ENCODE results near the gene AHCTF1. TPM values are rescaled to one million over a fixed set of nuclear protein-coding genes. Genes with fewer than 3 reads are reported as not detected.

The AHCTF1 gene
- total RNA-seq, 1 experiment from 2014 or later, result 44.3 TPM

GRCh38 chr1:246906833-246907232 is 24.9 kb downstream of the AHCTF1 start:
- no peak overlapping the region for H2BK20ac ChIP-seq (ENCODE audit: low read depth, low read length, poor library complexity, severe bottlenecking)
- H3K36me3 Mint-ChIP-seq (ENCODE audit: insufficient read depth in 1 of 3, low read depth in 3 of 3), result peaks cover 43 to 71% (median 67%) of the 10 kb centered on the region in 3 experiments
- no peaks in the 10 kb centered on the region for H3K4me1 Mint-ChIP-seq
- no peak for DNase-seq
- H3K4me2 ChIP-seq (ENCODE audit: insufficient read depth, insufficient read length, low read length), result no peak overlapping the region
- no peak overlapping the region for H3K27ac Mint-ChIP-seq
- no peak overlapping the region for H3K14ac ChIP-seq (ENCODE audit: insufficient read depth, low read length)
- no peaks in the 10 kb centered on the region for H4K20me1 ChIP-seq (ENCODE audit: control insufficient read depth, insufficient read depth, insufficient read length)
- no peak overlapping the region for H3K4ac ChIP-seq (ENCODE audit: low read depth, low read length)
- no peak overlapping the region for H3K18ac ChIP-seq (ENCODE audit: insufficient read length, low read depth, low read length)
- no peaks in the 10 kb centered on the region for H3K4me1 ChIP-seq (ENCODE audit: insufficient read depth, low read length)
- no peaks in the 10 kb centered on the region for H3K79me1 ChIP-seq (ENCODE audit: insufficient read depth, low read depth, low read length, poor library complexity, severe bottlenecking)
- no peak overlapping the region for H3K56ac ChIP-seq (ENCODE audit: insufficient read length, low read depth, low read length)
- WGBS (ENCODE audit: extremely low coverage, insufficient read length, low lambda C conversion rate), result no CpG with 5 or more reads among the region's 1 CpG
- no peaks in the 10 kb centered on the region for H3K9me3 Mint-ChIP-seq
- no peaks in the 10 kb centered on the region for H3K27me3 ChIP-seq (ENCODE audit: insufficient read depth, low read length)
- H2BK12ac ChIP-seq (ENCODE audit: insufficient read length, low read depth, low read length), result no peak overlapping the region
- no peak overlapping the region for H3K27ac ChIP-seq (ENCODE audit: insufficient read length, low read depth, low read length)
- H2BK15ac ChIP-seq (ENCODE audit: low read depth, low read length), result no peak overlapping the region
- H2AK5ac ChIP-seq (ENCODE audit: insufficient read length, low read length), result no peak overlapping the region
- no peak overlapping the region for H4K8ac ChIP-seq (replicated peaks; ENCODE audit: insufficient read length, low read depth, low read length)
- no peak overlapping the region for H3K23ac ChIP-seq (ENCODE audit: insufficient read length, low read depth, low read length)
- H3K23me2 ChIP-seq (ENCODE audit: insufficient read length, low read depth, low read length, poor library complexity, severe bottlenecking), result no peaks in the 10 kb centered on the region
- H3K79me2 ChIP-seq (ENCODE audit: insufficient read depth, low read length), result no peaks in the 10 kb centered on the region
- H3K4me3 Mint-ChIP-seq, result no peak overlapping the region
- H3K9ac ChIP-seq (ENCODE audit: extremely low read depth, insufficient read length, low read length), result no peak overlapping the region
- H3K27me3 Mint-ChIP-seq (ENCODE audit: low read depth), result no peaks in the 10 kb centered on the region
- H2BK120ac ChIP-seq (ENCODE audit: low read depth, low read length, poor library complexity, severe bottlenecking), result no peak overlapping the region
- no peak overlapping the region for H3T11ph ChIP-seq (ENCODE audit: low read length)
- no peak for TF ChIP-seq CTCF (conservative IDR thresholded peaks at IDR 0.05)
- H2AFZ ChIP-seq (ENCODE audit: low read length), result no peak overlapping the region
- no peak overlapping the region for H4K5ac ChIP-seq (ENCODE audit: insufficient read length, low read depth, low read length)
- H2BK5ac ChIP-seq (ENCODE audit: insufficient read length, low read length), result no peak overlapping the region
- no peak overlapping the region for H4K91ac ChIP-seq (ENCODE audit: insufficient read length, low read depth, low read length)
- no peaks in the 10 kb centered on the region for H3K9me3 ChIP-seq (ENCODE audit: control insufficient read depth, low read depth, low read length)

Measured in H9 (cell line).